ENCODE measurements around the gene RITA1. TPM values are rescaled to one million over a fixed set of nuclear protein-coding genes. Genes with fewer than 3 reads are reported as not detected.

RITA1 gene
- polyA plus RNA-seq, 10 donors = 6.9 to 11.0 (median 9.1) TPM

GRCh38 chr12:113174461-113175384, 10.8 kb upstream of the RITA1 start:
- DNase-seq = peak; percentile 40 to 76 (median 70)

GRCh38 chr12:113179023-113179422, 6.5 kb upstream of the RITA1 start:
- DNase-seq = no peak

DNA sequence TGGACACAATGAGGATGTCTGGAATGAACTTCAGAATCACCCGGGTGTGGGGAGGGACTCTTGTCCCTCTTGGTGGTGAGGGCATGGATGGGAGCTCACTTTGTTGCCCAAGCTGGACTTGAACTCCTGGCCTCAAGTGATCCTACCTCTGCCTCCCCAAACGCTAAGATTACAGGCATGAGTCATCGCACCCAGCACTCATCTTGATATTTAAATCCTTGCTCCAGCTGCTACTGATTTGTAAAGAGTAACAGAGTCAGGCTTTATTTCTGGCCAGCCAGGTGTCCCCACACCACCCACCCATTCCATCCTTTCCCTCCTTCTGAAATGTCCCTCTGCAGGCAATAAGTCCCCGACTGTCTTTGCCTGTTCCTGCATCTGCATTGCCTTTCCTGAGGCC, 5.2 kb upstream of the RITA1 start:
- DNase-seq = no peak

DNA sequence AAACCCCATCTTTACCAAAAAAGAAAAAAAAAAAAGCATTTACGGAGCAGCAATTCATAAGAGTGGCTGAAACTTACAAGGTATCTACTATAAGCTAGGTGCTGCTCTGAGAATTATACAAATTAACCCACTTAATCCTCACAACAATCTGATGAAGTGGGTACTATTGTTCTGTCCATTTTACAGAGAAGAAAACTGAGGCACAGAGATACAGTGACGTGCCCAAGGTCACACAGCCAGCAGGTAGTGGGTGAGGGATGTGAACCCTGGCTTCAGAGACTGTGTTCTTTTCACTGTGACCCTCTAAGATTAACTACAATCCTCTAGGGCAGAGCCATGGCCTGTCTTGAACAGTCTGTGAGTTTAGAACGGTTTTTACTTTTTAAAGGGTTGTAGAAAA, 3.5 kb upstream of the RITA1 start:
- no peak for DNase-seq

- no peak for DNase-seq
Observed at GRCh38 chr12:113183030-113183589, 2.4 kb upstream of the RITA1 start.

GRCh38 chr12:113184098-113184899, 1.2 kb upstream of the RITA1 start:
- DNase-seq = no peak

DNA sequence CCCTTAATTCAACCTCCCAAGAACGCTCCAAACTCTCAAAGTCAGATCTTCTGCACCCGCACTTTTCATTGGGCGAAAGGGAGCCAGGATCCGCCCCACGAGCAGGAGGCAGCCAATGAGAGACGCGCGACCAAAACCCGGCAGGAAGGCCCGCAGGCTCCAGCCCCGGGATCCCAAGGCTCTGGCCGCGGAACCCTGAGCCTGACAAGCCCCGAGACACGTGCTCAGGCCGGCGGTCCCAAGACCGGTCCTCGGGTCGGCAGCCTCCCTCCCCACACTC, 681 bp upstream of the RITA1 start:
- peak; percentile 90 to 98 (median 94) for DNase-seq

- DNase-seq = no peak
Observed at GRCh38 chr12:113186033-113186365, 478 bp downstream of the RITA1 start.

DNA sequence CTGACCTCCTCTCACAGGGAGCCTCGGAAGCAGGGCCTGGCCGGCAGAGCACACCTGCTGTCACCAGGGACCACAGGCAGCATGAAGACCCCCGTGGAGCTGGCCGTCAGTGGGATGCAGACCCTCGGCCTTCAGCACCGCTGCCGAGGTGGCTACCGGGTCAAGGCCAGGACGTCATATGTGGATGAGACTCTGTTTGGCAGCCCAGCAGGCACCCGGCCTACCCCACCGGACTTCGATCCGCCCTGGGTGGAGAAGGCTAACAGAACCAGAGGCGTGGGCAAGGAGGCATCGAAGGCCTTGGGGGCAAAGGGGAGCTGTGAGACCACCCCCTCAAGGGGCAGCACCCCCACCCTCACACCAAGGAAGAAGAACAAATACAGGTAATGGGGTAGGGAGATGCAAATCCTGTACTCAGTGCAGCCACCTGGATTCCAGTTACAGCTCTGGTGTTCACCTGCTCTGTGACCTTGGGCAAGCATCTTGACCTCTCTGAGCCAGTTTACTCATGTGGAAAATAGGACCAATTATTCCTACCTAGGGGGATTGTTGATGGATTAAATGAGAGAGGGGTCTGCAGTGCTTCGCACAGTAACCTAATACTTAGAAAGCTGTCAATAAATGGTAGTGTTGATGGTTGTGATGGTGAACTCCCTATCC, 1.3 kb downstream of the RITA1 start:
- no peak for DNase-seq

GRCh38 chr12:113189361-113189760, 3.8 kb downstream of the RITA1 start:
- DNase-seq = no peak

DNA sequence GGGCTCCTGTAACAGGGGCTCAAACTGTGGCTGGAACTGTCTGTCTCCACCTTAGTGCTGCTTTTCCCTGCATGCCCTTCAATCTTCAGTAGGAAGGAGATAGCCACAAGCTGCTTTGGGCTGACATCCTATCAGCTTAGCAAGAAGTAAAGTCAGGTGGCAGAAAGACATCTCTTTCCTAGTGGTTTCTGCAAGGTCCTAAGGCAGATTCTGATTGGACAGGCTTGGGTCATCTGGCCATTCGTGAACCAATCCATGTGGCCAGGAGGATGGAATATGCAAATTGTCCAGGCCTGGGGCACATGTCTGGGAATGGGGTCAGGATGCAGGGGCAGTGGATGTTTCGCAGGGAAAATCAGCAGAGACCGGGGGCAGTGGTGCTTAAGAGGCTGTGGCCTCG, 5.2 kb downstream of the RITA1 start:
- DNase-seq = no peak

DNA sequence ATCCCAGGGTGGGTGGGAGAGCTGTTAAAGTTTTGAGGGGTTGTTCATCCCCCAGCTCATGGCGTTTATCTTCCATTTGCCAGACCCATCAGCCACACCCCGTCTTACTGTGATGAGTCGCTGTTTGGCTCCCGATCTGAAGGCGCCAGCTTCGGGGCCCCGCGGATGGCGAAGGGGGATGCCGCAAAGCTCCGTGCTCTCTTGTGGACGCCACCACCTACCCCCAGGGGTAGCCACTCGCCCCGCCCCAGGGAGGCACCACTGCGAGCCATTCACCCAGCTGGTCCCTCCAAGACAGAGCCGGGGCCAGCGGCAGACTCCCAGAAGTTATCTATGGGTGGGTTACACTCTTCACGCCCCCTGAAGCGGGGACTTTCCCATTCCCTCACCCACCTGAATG, 5.7 kb downstream of the RITA1 start:
- no peak for DNase-seq

- DNase-seq = no peak
Observed at GRCh38 chr12:113194971-113195391, 9.5 kb downstream of the RITA1 start.

- no peak for DNase-seq
Observed at GRCh38 chr12:113195598-113195997, 10.1 kb downstream of the RITA1 start.

- no peak for DNase-seq
Observed at GRCh38 chr12:113196582-113196981, 11.1 kb downstream of the RITA1 start.

- peak in 2 of 3 donors; percentile 75 to 87 for DNase-seq
Observed at GRCh38 chr12:113196990-113197389, 11.5 kb downstream of the RITA1 start.

DNA sequence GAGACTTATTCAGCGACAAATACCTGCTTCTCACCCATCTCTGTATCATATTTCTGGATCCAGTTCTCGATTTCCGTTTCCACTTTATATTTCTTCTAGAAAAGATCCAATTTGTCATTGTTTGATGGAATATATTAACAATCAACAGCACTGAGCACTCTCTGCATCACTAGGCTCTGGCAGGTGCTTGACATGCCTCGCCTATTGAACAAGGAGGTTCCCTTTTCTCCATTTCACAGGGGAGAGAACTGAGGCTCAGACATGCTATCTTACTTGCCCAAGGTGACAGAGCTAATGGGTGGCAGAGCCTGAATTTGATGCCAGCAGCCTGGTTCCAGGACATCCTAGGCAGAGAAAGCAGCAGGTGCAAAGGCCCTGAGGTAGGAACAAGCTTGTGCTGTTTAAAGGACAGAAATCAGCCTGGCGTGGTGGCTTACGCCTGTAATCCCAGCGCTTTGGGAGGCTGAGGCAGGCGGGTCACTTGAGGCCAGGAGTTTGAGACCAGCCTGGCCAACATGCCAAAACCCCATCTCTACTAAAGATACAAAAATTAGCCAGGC, 12.1 kb downstream of the RITA1 start:
- DNase-seq = no peak

DNA sequence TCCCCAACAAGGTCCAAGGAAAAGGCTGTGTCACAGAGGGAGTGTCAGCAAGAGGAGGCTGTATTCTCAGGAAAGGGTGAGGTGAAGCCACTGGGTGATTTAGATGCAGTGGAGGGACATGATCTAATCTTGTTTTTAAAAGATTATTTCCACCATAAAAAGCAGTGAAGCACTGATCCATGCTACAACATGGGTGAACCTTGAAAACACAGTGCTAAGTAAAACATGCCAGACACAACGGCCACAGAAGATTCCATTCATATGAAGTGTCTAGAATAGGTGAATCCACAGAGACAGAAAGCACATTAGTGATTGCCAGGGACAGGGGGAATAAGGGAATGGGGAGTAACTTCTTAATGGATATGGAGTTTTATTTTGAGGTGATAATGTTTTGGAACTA, 12.8 kb downstream of the RITA1 start:
- DNase-seq = no peak

- DNase-seq = no peak
Observed at GRCh38 chr12:113200021-113200797, 14.7 kb downstream of the RITA1 start.

DNA sequence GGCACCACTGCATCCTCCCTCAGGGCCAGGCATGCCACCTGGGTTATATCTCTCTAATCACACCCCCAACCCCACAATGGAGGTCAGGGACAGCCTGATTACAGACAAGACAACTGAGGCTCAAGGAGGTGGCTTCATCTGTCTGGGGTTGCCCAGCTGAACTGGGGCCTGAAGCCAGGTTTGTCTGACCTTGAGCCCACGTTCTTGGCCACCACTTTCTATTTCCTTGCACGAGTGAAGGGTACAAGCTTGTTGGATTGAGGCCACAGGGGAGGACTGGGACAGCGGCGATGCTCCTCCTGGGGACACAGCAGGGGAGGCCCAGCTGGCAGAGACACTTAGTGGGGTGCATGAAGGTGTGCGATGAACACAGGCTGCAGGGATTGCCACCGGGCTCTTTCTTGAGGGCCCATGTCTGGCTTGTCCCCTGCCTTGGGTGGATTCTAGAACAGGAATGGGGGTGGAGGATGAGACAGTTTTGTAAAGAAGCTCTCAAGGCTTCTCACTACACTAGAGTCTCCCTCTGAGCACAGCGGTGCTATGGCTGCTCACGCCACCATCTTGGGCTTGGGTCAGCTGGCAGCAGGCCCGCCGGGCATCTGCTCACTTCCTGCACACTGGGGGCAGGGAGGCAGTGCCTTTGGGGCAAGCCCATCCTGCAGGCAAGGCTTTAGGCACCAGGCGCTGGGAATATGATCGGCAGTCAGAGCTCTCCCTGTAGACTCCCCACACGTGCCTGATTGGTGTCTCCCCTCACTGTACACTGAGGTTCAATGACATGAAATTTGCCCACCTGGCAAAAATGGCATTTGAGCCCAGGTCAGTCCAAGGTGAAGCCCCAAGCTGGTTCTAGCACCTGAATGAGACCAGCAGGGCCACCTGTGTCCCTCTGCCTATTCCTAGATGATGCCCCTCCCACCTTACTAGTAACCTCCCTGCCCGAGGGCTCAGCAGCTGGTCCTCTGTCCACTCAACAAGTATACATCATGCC, 16.0 kb downstream of the RITA1 start:
- no peak for DNase-seq

All from muscle of back (tissue), 11 donors.